HepG2 (cell line): ENCODE results near the gene TRABD. TPM values are rescaled to one million over a fixed set of nuclear protein-coding genes. Genes with fewer than 3 reads are reported as not detected.
A peak's percentile ranks its signal among the peaks of the same experiment; 100 is the strongest.

ENCODE experiments used
- CSRNP1 ChIP-seq: sonication (generic); formaldehyde crosslinking; IDR thresholded peaks from 2 replicates; pipeline ENCODE4 v1.8.1; 2023; ENCODE audit warnings: mild to moderate bottlenecking, missing genetic modification reagents
- FLYWCH1 ChIP-seq: sonication (generic); formaldehyde crosslinking; IDR thresholded peaks from 2 replicates; pipeline ENCODE4 v1.8.1; 2023; ENCODE audit warnings: mild to moderate bottlenecking, missing genetic modification reagents
- GMEB1 ChIP-seq: sonication (generic); formaldehyde crosslinking; IDR thresholded peaks from 2 replicates; pipeline ENCODE4 v1.5.1; 2020; ENCODE audit warnings: missing genetic modification reagents, mild to moderate bottlenecking, borderline replicate concordance
- HINFP ChIP-seq: sonication (generic); formaldehyde crosslinking; IDR thresholded peaks from 2 replicates; pipeline ENCODE4 v1.4.0; 2020; ENCODE audit warnings: low read depth, mild to moderate bottlenecking, missing genetic modification reagents
- KDM2A ChIP-seq: sonication (generic); formaldehyde crosslinking; IDR thresholded peaks from 2 replicates; pipeline ENCODE4 v1.4.0; 2020; ENCODE audit warnings: low read depth, missing genetic modification reagents, borderline replicate concordance
- MEIS2 ChIP-seq: sonication (generic); formaldehyde crosslinking; IDR thresholded peaks from 2 replicates; pipeline ENCODE4 v1.9.0; 2021; ENCODE audit warnings: mild to moderate bottlenecking, missing genetic modification reagents
- REST ChIP-seq, 2 experiments: IDR thresholded peaks; 2 replicates each; pipeline ENCODE4 v1.6.1; 2011 to 2012; ENCODE audit warnings: low read length in 2 of 2, borderline replicate concordance in 1 of 2, low read depth in 1 of 2, mild to moderate bottlenecking in 1 of 2, moderate library complexity in 1 of 2
- SALL1 ChIP-seq: sonication (generic); formaldehyde crosslinking; IDR thresholded peaks from 2 replicates; pipeline ENCODE4 v1.8.0; 2022; ENCODE audit warnings: mild to moderate bottlenecking, missing genetic modification reagents
- SETDB1 ChIP-seq: sonication (generic); formaldehyde crosslinking; IDR thresholded peaks from 2 replicates; pipeline ENCODE4 v1.5.1; 2020; ENCODE audit warnings: missing genetic modification reagents, mild to moderate bottlenecking, borderline replicate concordance
- SP2 ChIP-seq: sonication (generic); formaldehyde crosslinking; IDR thresholded peaks from 2 replicates; pipeline ENCODE4 v1.5.1; 2020; ENCODE audit warnings: mild to moderate bottlenecking, missing genetic modification reagents
- TBL1XR1 ChIP-seq: fragments of 150-350 bp; IDR thresholded peaks from 2 replicates; pipeline ENCODE4 v1.6.1; 2014; ENCODE audit warnings: borderline replicate concordance, low read length; ENCODE audit not compliant: partially characterized antibody
- ZBED4 ChIP-seq: sonication (generic); formaldehyde crosslinking; IDR thresholded peaks from 2 replicates; pipeline ENCODE4 v1.4.0; 2020; ENCODE audit warnings: missing genetic modification reagents, borderline replicate concordance
- ZNF556 ChIP-seq: sonication (generic); formaldehyde crosslinking; IDR thresholded peaks from 2 replicates; pipeline ENCODE4 v1.4.0; 2020; ENCODE audit warnings: mild to moderate bottlenecking, missing genetic modification reagents, borderline replicate concordance
- ZNF775 ChIP-seq: sonication (generic); formaldehyde crosslinking; IDR thresholded peaks from 2 replicates; pipeline ENCODE4 v1.4.0; 2020; ENCODE audit warnings: missing genetic modification reagents, mild to moderate bottlenecking, moderate library complexity, borderline replicate concordance
- ZNF879 ChIP-seq: sonication (generic); formaldehyde crosslinking; IDR thresholded peaks from 2 replicates; pipeline ENCODE4 v1.8.1; 2023; ENCODE audit warnings: missing genetic modification reagents
- polyA plus RNA-seq, 8 experiments: library from polyadenylated mRNA; depleted of rRNA in 3 of 8; stranded (reverse) in 7 of 8; unstranded in 1 of 8; fragments of >200 nt; fragmentation: Illumina TruSeq in 4 of 8; extraction: Trizol in 4 of 8; gene quantifications; 2 replicates each; pipeline versions ENCODE4 v1.2.1 to v1.2.3, GENCODE V29; 2011 to 2016; ENCODE audit warnings: low read depth in 4 of 8, missing spikeins in 1 of 8, mixed read lengths in 1 of 8; ENCODE audit not compliant: insufficient read depth in 1 of 8
- total RNA-seq, 5 experiments: library from RNA; depleted of rRNA; stranded (reverse); fragments of >200 nt; fragmentation: Illumina TruSeq; extraction: Trizol; gene quantifications; 2 replicates each; pipeline ENCODE4 v1.2.3, GENCODE V29; 2016; ENCODE audit warnings: low read depth in 1 of 5

Gene TRABD
- total and polyA plus RNA-seq, 2 of the 13 experiments (the other 11 are each of a cell fraction or from before 2014, with no cell fraction given) = 21.5 to 28.9 TPM

GRCh38 chr22:50200461-50201190 is 14.9 kb downstream of the TRABD start, which contains the start of gene SELENOO (continued):
- TF ChIP-seq REST (IDR thresholded peaks at IDR 0.05; ENCODE audit: borderline replicate concordance in 1 of 2, low read depth in 1 of 2, low read length in 2 of 2) = no peak
- no peak; the same call in 1 of the 2 replicates for TF ChIP-seq SALL1 (CRISPR knock-in tag)
- no peak for TF ChIP-seq ZNF556
- TF ChIP-seq ZBED4 = no peak
- peak; percentile 76; the same call in 1 of the 2 replicates for TF ChIP-seq GMEB1 (CRISPR knock-in tag)
- TF ChIP-seq SETDB1 (CRISPR knock-in tag) = no peak
- no peak for TF ChIP-seq KDM2A (CRISPR knock-in tag)
- TF ChIP-seq ZNF879 (CRISPR knock-in tag) = no peak
- TF ChIP-seq TBL1XR1 = no peak
- TF ChIP-seq CSRNP1 (CRISPR knock-in tag) = 0 out of 2 replicates have a peak, but pooled peaks have one; percentile 46
- TF ChIP-seq HINFP = no peak
- peak; percentile 94 for TF ChIP-seq SP2
- TF ChIP-seq ZNF775 (CRISPR knock-in tag) = no peak
- TF ChIP-seq MEIS2 (CRISPR knock-in tag) = peak; percentile 17; the same call in 1 of the 2 replicates
- TF ChIP-seq FLYWCH1 = no peak
